Astrocyte (in vitro differentiated cells and primary cell): ENCODE data around the gene C10orf53. TPM values are rescaled to one million over a fixed set of nuclear protein-coding genes. Genes with fewer than 3 reads are reported as not detected.

ENCODE experiments used
- DNase-seq: peaks from one replicate; pipeline ENCODE4 v3.0.0-alpha.2; 2010; ENCODE audit warnings: low read depth
- FAIRE-seq: peaks from 2 replicates; lab custom pipeline; 2011; peaks lifted over from hg19 to GRCh38; lab: Jason Lieb, UNC
- H2AFZ ChIP-seq: 2 replicates; pipeline ENCODE4 v1.6.0; 2012; ENCODE audit warnings: low read depth, low read length, inconsistent platforms
- H3K27ac ChIP-seq: 2 replicates; pipeline ENCODE4 v1.5.1; 2011; ENCODE audit warnings: low read depth, low read length, inconsistent platforms
- H3K27me3 ChIP-seq: 2 replicates; pipeline ENCODE4 v1.6.0; 2011; ENCODE audit warnings: low read length, inconsistent platforms; ENCODE audit not compliant: insufficient read depth
- H3K36me3 ChIP-seq: 2 replicates; pipeline ENCODE4 v1.5.1; 2011; ENCODE audit warnings: low read length, inconsistent platforms; ENCODE audit not compliant: insufficient read depth
- H3K4me1 ChIP-seq: 2 replicates; pipeline ENCODE4 v1.5.1; 2011; ENCODE audit warnings: low read length, inconsistent platforms; ENCODE audit not compliant: insufficient read depth
- H3K4me2 ChIP-seq: 2 replicates; pipeline ENCODE4 v1.6.0; 2012; ENCODE audit warnings: low read length, inconsistent platforms
- H3K4me3 ChIP-seq: 2 replicates; pipeline ENCODE4 v1.5.1; 2011; ENCODE audit warnings: low read depth, mild to moderate bottlenecking, low read length, inconsistent platforms; ENCODE audit not compliant: insufficient read depth
- H3K79me2 ChIP-seq: 2 replicates; pipeline ENCODE4 v1.6.0; 2012; ENCODE audit warnings: mild to moderate bottlenecking, low read length, inconsistent platforms; ENCODE audit not compliant: insufficient read depth
- H3K9ac ChIP-seq: 2 replicates; pipeline ENCODE4 v1.6.0; 2012; ENCODE audit warnings: mild to moderate bottlenecking, low read length, inconsistent platforms
- H3K9me3 ChIP-seq: 2 replicates; pipeline ENCODE4 v1.5.1; 2012; ENCODE audit warnings: low read depth, mild to moderate bottlenecking, low read length, inconsistent platforms; ENCODE audit not compliant: insufficient read depth
- H4K20me1 ChIP-seq: 2 replicates; pipeline ENCODE4 v1.6.0; 2012; ENCODE audit warnings: low read length, inconsistent platforms; ENCODE audit not compliant: insufficient read depth
- H3K27ac Mint-ChIP-seq: one replicate; pipeline ENCODE4 v1.8.0; 2021; ENCODE audit warnings: mild to moderate bottlenecking, mixed read lengths; ENCODE audit not compliant: unreplicated experiment
- H3K27me3 Mint-ChIP-seq: one replicate; pipeline ENCODE4 v1.8.0; 2021; ENCODE audit warnings: low read depth, mixed read lengths; ENCODE audit not compliant: unreplicated experiment
- H3K36me3 Mint-ChIP-seq: one replicate; pipeline ENCODE4 v1.8.0; 2021; ENCODE audit warnings: low read depth, mixed read lengths; ENCODE audit not compliant: unreplicated experiment
- H3K4me1 Mint-ChIP-seq: one replicate; pipeline ENCODE4 v1.8.0; 2021; ENCODE audit warnings: low read depth, mixed read lengths; ENCODE audit not compliant: unreplicated experiment
- H3K4me3 Mint-ChIP-seq: one replicate; pipeline ENCODE4 v1.8.0; 2021; ENCODE audit warnings: mild to moderate bottlenecking, moderate library complexity, mixed read lengths; ENCODE audit not compliant: unreplicated experiment
- H3K9me3 Mint-ChIP-seq: one replicate; pipeline ENCODE4 v1.8.0; 2021; ENCODE audit warnings: mild to moderate bottlenecking, mixed read lengths; ENCODE audit not compliant: unreplicated experiment
- CTCF ChIP-seq: IDR thresholded peaks from 2 replicates; pipeline ENCODE4 v1.5.1; 2011; ENCODE audit warnings: low read depth, mild to moderate bottlenecking, inconsistent platforms, low read length, moderate library complexity; ENCODE audit not compliant: insufficient read depth
- EZH2 ChIP-seq: IDR thresholded peaks from 2 replicates; pipeline ENCODE4 v1.6.1; 2012; ENCODE audit warnings: mild to moderate bottlenecking, low read length, inconsistent platforms; ENCODE audit not compliant: insufficient read depth
- total RNA-seq: library from RNA; stranded (reverse); gene quantifications from 2 replicates; pipeline ENCODE4 v1.2.1, GENCODE V29; 2021

Gene C10orf53
- total RNA-seq, 1 donor from 2014 or later: not detected

DNA sequence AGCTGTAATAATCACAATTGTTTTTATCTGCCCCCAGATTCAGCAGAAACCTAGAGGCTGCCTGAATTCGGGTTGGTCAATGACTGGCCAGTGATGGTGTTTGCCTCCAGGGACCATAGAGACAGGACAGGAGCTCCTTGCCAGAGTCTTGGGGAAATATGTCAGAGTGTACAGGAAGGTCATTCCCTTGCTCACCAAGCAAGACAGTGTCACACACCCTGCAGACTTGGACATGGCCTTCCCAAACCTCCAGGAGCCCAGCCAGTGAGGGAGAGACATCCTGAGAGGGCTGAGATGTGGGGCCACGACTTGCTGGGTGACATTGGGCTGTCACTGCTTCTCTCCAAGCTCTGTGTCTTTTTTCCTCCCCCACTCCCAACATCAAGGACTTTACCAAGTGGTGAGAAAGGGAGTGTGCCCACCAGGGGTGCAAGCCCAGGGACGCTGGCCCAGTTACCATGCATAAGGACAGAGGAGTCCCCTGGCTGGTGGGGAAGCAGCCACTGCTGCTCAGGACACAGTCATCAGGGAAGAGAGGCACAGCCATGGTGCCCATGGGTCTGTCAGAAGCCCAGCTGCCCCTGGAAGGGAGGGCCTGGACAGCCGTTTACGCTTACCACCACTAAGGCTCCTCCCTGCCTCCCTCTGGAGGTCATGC lies 25.3 kb upstream of the C10orf53 start:
- FAIRE-seq: no peak
- TF ChIP-seq CTCF: no peak
- TF ChIP-seq EZH2: no peak
- Mint-ChIP-seq H3K4me3 (no peak overlapping the region), H3K36me3 (no peaks in the 10 kb centered on the region), H3K27ac (no peak overlapping the region), H3K27me3 (peaks cover 41% of the 10 kb centered on the region), H3K4me1 (no peaks in the 10 kb centered on the region), H3K9me3 (peaks cover 5% of the 10 kb centered on the region)
- no peak overlapping the region for H3K4me3 ChIP-seq
- no peaks in the 10 kb centered on the region for H3K27me3 ChIP-seq
- DNase-seq: no peak
- H3K4me2 ChIP-seq: no peak overlapping the region
- H3K79me2 ChIP-seq: no peaks in the 10 kb centered on the region
- no peak overlapping the region for H2AFZ ChIP-seq
- no peak overlapping the region for H3K27ac ChIP-seq
- no peaks in the 10 kb centered on the region for H4K20me1 ChIP-seq
- H3K36me3 ChIP-seq: no peaks in the 10 kb centered on the region
- H3K9ac ChIP-seq: no peak overlapping the region
- no peaks in the 10 kb centered on the region for H3K4me1 ChIP-seq
- H3K9me3 ChIP-seq: no peaks in the 10 kb centered on the region

GRCh38 chr10:49655099-49655498 lies 24.4 kb upstream of the C10orf53 start:
- H3K27me3 Mint-ChIP-seq: peaks cover 37% of the 10 kb centered on the region
- no peaks in the 10 kb centered on the region for H4K20me1 ChIP-seq
- H3K4me1 ChIP-seq: no peaks in the 10 kb centered on the region
- no peaks in the 10 kb centered on the region for H3K79me2 ChIP-seq
- H3K36me3 Mint-ChIP-seq: no peaks in the 10 kb centered on the region
- no peak overlapping the region for H3K4me3 Mint-ChIP-seq
- H3K9ac ChIP-seq: no peak overlapping the region
- H3K4me3 ChIP-seq: no peak overlapping the region
- no peak for FAIRE-seq
- H3K4me2 ChIP-seq: no peak overlapping the region
- no peak overlapping the region for H2AFZ ChIP-seq
- H3K27ac Mint-ChIP-seq: no peak overlapping the region
- H3K36me3 ChIP-seq: no peaks in the 10 kb centered on the region
- H3K27me3 ChIP-seq: no peaks in the 10 kb centered on the region
- H3K9me3 Mint-ChIP-seq: peaks cover 6% of the 10 kb centered on the region
- DNase-seq: no peak
- no peaks in the 10 kb centered on the region for H3K9me3 ChIP-seq
- H3K4me1 Mint-ChIP-seq: no peaks in the 10 kb centered on the region
- TF ChIP-seq CTCF: no peak
- TF ChIP-seq EZH2: no peak
- H3K27ac ChIP-seq: no peak overlapping the region

DNA sequence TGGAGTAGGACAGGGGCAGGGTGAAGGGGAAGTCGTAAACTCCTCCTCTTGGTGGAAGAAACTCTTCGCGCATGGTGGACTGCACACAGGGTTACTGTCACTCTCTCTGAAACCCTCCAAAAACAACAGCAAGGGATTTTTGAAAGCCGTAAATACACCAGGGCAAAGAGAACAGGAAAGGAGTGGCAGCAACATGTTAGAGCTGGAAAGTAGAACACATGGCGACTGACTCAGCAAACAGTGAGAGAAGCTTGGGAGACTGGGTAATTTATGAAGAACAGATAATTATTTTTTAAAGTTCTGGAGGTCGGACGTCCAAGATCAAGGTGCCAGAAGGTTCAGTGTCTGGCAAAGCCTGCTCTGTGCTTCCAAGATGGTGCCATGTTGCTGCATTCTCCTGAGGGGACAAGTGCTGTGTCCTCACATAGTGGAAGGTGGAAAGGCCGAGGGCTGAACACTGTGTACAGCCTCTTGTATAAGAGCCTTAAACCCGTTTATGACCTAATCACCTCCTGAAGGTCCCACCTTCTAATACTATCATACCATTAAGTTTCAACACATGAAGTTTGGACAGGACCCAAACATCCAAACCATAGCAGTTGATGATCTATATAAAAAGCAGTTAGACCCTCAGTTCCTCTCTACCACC lies 22.5 kb upstream of the C10orf53 start:
- no peaks in the 10 kb centered on the region for H3K36me3 Mint-ChIP-seq
- TF ChIP-seq EZH2 (no peak), CTCF (no peak)
- H3K27ac Mint-ChIP-seq: no peak overlapping the region
- Histone ChIP-seq H2AFZ (no peak overlapping the region), H3K9ac (no peak overlapping the region), H3K27me3 (no peaks in the 10 kb centered on the region), H4K20me1 (no peaks in the 10 kb centered on the region), H3K36me3 (no peaks in the 10 kb centered on the region), H3K4me1 (no peaks in the 10 kb centered on the region), H3K4me3 (no peak overlapping the region), H3K9me3 (no peaks in the 10 kb centered on the region), H3K79me2 (no peaks in the 10 kb centered on the region), H3K27ac (no peak overlapping the region), H3K4me2 (no peak overlapping the region)
- peaks cover 40% of the 10 kb centered on the region for H3K27me3 Mint-ChIP-seq
- H3K9me3 Mint-ChIP-seq: peaks cover 6% of the 10 kb centered on the region
- DNase-seq: no peak
- no peak for FAIRE-seq
- no peak overlapping the region for H3K4me3 Mint-ChIP-seq
- H3K4me1 Mint-ChIP-seq: no peaks in the 10 kb centered on the region
